ENCODE measurements around the gene PCGF5.

- TF ChIP-seq REST (IDR thresholded peaks at IDR 0.05; ENCODE audit: insufficient read depth in 1 of 2, low read depth in 2 of 2, low read length in 2 of 2) (no peak), POLR2AphosphoS5 (IDR thresholded peaks at IDR 0.05; ENCODE audit: low read depth, low read length) (no peak)
Observed at GRCh38 chr10:91250341-91250740, 29.9 kb downstream of the PCGF5 start.

Measured in PFSK-1 (cell line).